Measurements from ENCODE around the gene PRM3.

PRM3 gene

GRCh38 chr16:11224096-11224893 lies 49.1 kb downstream of the PRM3 start:
- peak; percentile 95 for DNase-seq

Data from GF-D8 (cell line).